ENCODE data around the gene RPRD1A. TPM values are rescaled to one million over a fixed set of nuclear protein-coding genes. Genes with fewer than 3 reads are reported as not detected.
"Not testable (repeated sequence)": the region's sequence is repeated elsewhere in the genome, so short reads cannot be mapped to it uniquely, and the experiment has no call there.

Gene RPRD1A, protein sequence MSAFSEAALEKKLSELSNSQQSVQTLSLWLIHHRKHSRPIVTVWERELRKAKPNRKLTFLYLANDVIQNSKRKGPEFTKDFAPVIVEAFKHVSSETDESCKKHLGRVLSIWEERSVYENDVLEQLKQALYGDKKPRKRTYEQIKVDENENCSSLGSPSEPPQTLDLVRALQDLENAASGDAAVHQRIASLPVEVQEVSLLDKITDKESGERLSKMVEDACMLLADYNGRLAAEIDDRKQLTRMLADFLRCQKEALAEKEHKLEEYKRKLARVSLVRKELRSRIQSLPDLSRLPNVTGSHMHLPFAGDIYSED
- polyA plus RNA-seq (ENCODE audit: insufficient read length in 3 of 3), result 10 to 100 TPM; 61.3 to 72.3 (median 69.9) TPM
- long read RNA-seq, donor 1, full-length matches to known transcripts, result 17 of 17 reads
- long read RNA-seq, donor 1, partial matches to known transcripts, result 0 of 17 reads
- long read RNA-seq, donor 1, other reads (novel, unspliced or antisense), result 0 of 17 reads
- long read RNA-seq, donor 2, full-length matches to known transcripts, result 9 of 14 reads
- long read RNA-seq, donor 2, partial matches to known transcripts, result 5 of 14 reads
- long read RNA-seq, donor 2, other reads (novel, unspliced or antisense), result 0 of 14 reads
- long read RNA-seq, donor 3, full-length matches to known transcripts, result 17 of 33 reads
- long read RNA-seq, donor 3, partial matches to known transcripts, result 16 of 33 reads
- long read RNA-seq, donor 3, other reads (novel, unspliced or antisense), result 0 of 33 reads
- long read RNA-seq, donor 4, full-length matches to known transcripts, result 12 of 49 reads
- long read RNA-seq, donor 4, partial matches to known transcripts, result 22 of 49 reads
- long read RNA-seq, donor 4, other reads (novel, unspliced or antisense), result 15 of 49 reads
- long read RNA-seq, donor 5, result 0 reads
- long read RNA-seq, donor 6, full-length matches to known transcripts, result 15 of 60 reads
- long read RNA-seq, donor 6, partial matches to known transcripts, result 45 of 60 reads
- long read RNA-seq, donor 6, other reads (novel, unspliced or antisense), result 0 of 60 reads
- long read RNA-seq, donor 7, full-length matches to known transcripts, result 16 of 16 reads
- long read RNA-seq, donor 7, partial matches to known transcripts, result 0 of 16 reads
- long read RNA-seq, donor 7, other reads (novel, unspliced or antisense), result 0 of 16 reads
- long read RNA-seq, donor 8, result 0 reads
- long read RNA-seq, donor 9, full-length matches to known transcripts, result 15 of 15 reads
- long read RNA-seq, donor 9, partial matches to known transcripts, result 0 of 15 reads
- long read RNA-seq, donor 9, other reads (novel, unspliced or antisense), result 0 of 15 reads
- long read RNA-seq, donor 10, full-length matches to known transcripts, result 19 of 19 reads
- long read RNA-seq, donor 10, partial matches to known transcripts, result 0 of 19 reads
- long read RNA-seq, donor 10, other reads (novel, unspliced or antisense), result 0 of 19 reads
- long read RNA-seq, donor 11, full-length matches to known transcripts, result 11 of 16 reads
- long read RNA-seq, donor 11, partial matches to known transcripts, result 5 of 16 reads
- long read RNA-seq, donor 11, other reads (novel, unspliced or antisense), result 0 of 16 reads
- long read RNA-seq, donor 12, full-length matches to known transcripts, result 4 of 4 reads
- long read RNA-seq, donor 12, partial matches to known transcripts, result 0 of 4 reads
- long read RNA-seq, donor 12, other reads (novel, unspliced or antisense), result 0 of 4 reads
- long read RNA-seq, donor 13, result 0 reads
- long read RNA-seq, donor 14, full-length matches to known transcripts, result 9 of 15 reads
- long read RNA-seq, donor 14, partial matches to known transcripts, result 6 of 15 reads
- long read RNA-seq, donor 14, other reads (novel, unspliced or antisense), result 0 of 15 reads
- long read RNA-seq, donor 15, full-length matches to known transcripts, result 8 of 13 reads
- long read RNA-seq, donor 15, partial matches to known transcripts, result 5 of 13 reads
- long read RNA-seq, donor 15, other reads (novel, unspliced or antisense), result 0 of 13 reads
- long read RNA-seq, donor 16, full-length matches to known transcripts, result 41 of 56 reads
- long read RNA-seq, donor 16, partial matches to known transcripts, result 15 of 56 reads
- long read RNA-seq, donor 16, other reads (novel, unspliced or antisense), result 0 of 56 reads

GRCh38 chr18:36067055-36067957 is at the start of gene RPRD1A:
Gene RPRD1A, minus strand, starts transcription at chr18:36067559. Its CDS starts 155 bp downstream, at chr18:36067404.
- peak; percentile 80 to 94 (median 92) for DNase-seq (ENCODE audit: extremely low read depth in 1 of 11, low read depth in 9 of 11, low spot score in 4 of 11)

- not testable (repeated sequence) for DNase-seq (ENCODE audit: extremely low read depth in 1 of 11, low read depth in 9 of 11, low spot score in 4 of 11)
Observed at GRCh38 chr18:36116771-36117170, 49.4 kb upstream of the RPRD1A start.

- DNase-seq (ENCODE audit: extremely low read depth in 1 of 11, low read depth in 9 of 11, low spot score in 4 of 11), result no peak
Observed at GRCh38 chr18:36114738-36115137, 47.4 kb upstream of the RPRD1A start.

DNA sequence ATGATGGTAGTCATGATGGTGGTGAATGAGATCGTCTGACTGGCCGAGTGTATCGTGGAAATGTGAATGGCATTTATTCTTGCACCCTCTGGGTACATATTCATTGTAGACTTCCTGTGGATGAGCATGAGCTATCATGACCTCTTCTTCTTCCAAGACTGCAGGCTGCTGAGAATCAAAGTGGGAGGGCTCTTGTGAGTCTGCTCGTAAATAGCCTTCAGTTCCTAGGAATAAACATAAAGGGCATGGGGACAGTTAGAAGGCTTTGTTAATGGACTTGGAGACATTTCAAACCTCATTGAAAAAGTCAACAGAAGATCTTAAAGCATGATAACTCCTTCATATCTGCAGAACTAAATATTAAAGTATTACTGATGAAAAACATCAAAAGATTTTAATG is 46.9 kb upstream of the RPRD1A start:
- DNase-seq (ENCODE audit: extremely low read depth in 1 of 11, low read depth in 9 of 11, low spot score in 4 of 11), result no peak

- DNase-seq (ENCODE audit: extremely low read depth in 1 of 11, low read depth in 9 of 11, low spot score in 4 of 11), result no peak
Observed at GRCh38 chr18:36112302-36112701, 44.9 kb upstream of the RPRD1A start.

- no peak for DNase-seq (ENCODE audit: extremely low read depth in 1 of 11, low read depth in 9 of 11, low spot score in 4 of 11)
Observed at GRCh38 chr18:36109737-36110136, 42.4 kb upstream of the RPRD1A start.

GRCh38 chr18:36108601-36109000 is 41.2 kb upstream of the RPRD1A start:
- DNase-seq (ENCODE audit: extremely low read depth in 1 of 11, low read depth in 9 of 11, low spot score in 4 of 11), result no peak

- no peak for DNase-seq (ENCODE audit: extremely low read depth in 1 of 11, low read depth in 9 of 11, low spot score in 4 of 11)
Observed at GRCh38 chr18:36108196-36108595, 40.8 kb upstream of the RPRD1A start.

GRCh38 chr18:36107477-36107876 is 40.1 kb upstream of the RPRD1A start:
- DNase-seq (ENCODE audit: extremely low read depth in 1 of 11, low read depth in 9 of 11, low spot score in 4 of 11), result no peak

- no peak for DNase-seq (ENCODE audit: extremely low read depth in 1 of 11, low read depth in 9 of 11, low spot score in 4 of 11)
Observed at GRCh38 chr18:36104749-36105148, 37.4 kb upstream of the RPRD1A start.

DNA sequence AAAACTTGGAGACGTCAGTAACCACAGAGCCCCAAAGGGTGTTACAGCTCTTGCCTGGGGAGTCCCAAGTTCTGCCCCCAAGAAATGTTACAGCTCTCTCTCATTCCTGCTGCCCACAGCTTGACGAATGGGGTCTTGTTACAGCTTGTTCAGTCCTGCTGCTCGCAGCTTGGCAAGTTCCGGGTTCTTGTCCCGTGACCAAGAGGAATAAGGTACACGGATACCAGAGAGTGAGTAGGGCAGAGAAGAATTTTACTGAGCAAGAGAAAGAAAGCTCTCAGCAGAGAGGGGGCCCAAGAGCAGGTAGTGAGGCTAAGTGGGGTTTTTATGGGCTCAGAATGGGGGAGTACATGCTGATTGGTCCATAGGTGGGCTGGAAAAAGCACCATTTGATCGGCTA is 34.6 kb upstream of the RPRD1A start:
- DNase-seq (ENCODE audit: extremely low read depth in 1 of 11, low read depth in 9 of 11, low spot score in 4 of 11), result no peak

GRCh38 chr18:36099311-36099710 is 32.0 kb upstream of the RPRD1A start:
- no peak for DNase-seq (ENCODE audit: extremely low read depth in 1 of 11, low read depth in 9 of 11, low spot score in 4 of 11)

DNA sequence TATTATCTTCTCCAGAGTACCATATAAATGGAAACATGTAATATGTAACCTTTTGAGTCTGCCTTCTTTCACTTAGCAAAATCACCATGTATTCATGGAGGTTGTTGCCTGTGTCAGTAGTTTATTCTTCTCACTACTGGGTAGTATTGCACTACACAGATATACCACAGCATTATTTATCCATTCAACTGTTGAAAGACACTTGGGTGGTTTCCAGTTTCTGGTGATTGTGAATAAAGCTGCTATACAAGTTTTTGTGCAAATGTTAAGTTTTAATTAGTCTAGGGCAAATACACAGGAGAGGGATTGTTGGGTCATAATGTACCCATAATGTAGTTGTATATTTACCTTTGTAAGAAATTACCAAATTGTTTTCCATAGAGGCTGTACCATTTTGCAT is 29.6 kb upstream of the RPRD1A start:
- DNase-seq (ENCODE audit: extremely low read depth in 1 of 11, low read depth in 9 of 11, low spot score in 4 of 11), result no peak

DNA sequence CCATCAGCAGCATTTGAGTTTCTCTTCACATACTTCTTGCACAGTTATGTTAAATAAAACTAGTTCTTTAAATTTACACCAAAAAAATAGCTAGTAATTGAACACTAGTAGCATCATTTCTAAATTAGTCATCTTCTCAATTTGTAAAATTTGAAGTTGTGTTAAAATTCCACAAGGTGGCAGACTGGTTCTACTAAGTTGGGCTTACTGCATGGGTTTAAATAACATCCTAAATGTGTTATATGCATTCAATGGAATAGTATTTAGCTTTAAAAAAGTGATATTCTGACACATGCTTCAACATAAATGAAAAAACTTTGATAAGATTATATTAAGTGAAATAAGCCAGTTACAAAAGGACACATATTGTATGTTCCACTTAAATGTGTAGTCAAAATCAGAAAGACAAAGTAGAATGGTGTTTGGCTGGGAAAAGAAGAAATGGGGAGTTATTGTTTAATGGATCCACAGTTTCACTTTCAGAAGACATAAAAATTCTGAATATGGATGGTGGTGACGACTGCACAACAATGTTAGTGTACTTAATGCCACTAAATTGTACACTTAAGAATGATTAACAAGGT is 28.7 kb upstream of the RPRD1A start:
- peak in 6 of 11 donors; percentile 12 to 33 (median 25) for DNase-seq (ENCODE audit: extremely low read depth in 1 of 11, low read depth in 9 of 11, low spot score in 4 of 11)

GRCh38 chr18:36094431-36094830 is 27.1 kb upstream of the RPRD1A start:
- no peak for DNase-seq (ENCODE audit: extremely low read depth in 1 of 11, low read depth in 9 of 11, low spot score in 4 of 11)

GRCh38 chr18:36092116-36092515 is 24.8 kb upstream of the RPRD1A start:
- not testable (repeated sequence) for DNase-seq (ENCODE audit: extremely low read depth in 1 of 11, low read depth in 9 of 11, low spot score in 4 of 11)
